Measurements from ENCODE around the gene KIF13A.

- no peak for TF ChIP-seq CTCF (IDR thresholded peaks at IDR 0.05)
- no peak for TF ChIP-seq POLR2AphosphoS5 (IDR thresholded peaks at IDR 0.05; ENCODE audit: low read depth, low read length)
- no peak for TF ChIP-seq TCF7L2 (IDR thresholded peaks at IDR 0.05; ENCODE audit: low read depth, low read length)
- no peak for TF ChIP-seq REST (IDR thresholded peaks at IDR 0.05; ENCODE audit: insufficient read depth in 1 of 2, low read depth in 2 of 2, low read length in 1 of 2)
- TF ChIP-seq SIN3A (IDR thresholded peaks at IDR 0.05; ENCODE audit: borderline replicate concordance, insufficient read depth, low read depth, low read length): no peak
Observed at GRCh38 chr6:18031680-18032256, 44.3 kb upstream of the KIF13A start.

Measured in Panc1 (cell line).